SU-DHL-6 (cell line): ENCODE measurements around the gene ELFN2.

Source experiments
- EZH2phosphoT487 ChIP-seq: fragments of 200-600 bp; sonication (generic), shearing (Covaris generic); conservative IDR thresholded peaks from 2 replicates; pipeline ENCODE4 v1.6.1; 2018; ENCODE audit warnings: mild to moderate bottlenecking, antibody characterized with exemption, low read length, moderate library complexity, mixed read lengths
- TF ChIP-seq, protein P1 (sequence below): fragments of 200-600 bp; sonication (generic); IDR thresholded peaks from one replicate; pipeline ENCODE4 v1.5.1; 2017; ENCODE audit warnings: antibody characterized with exemption, mild to moderate bottlenecking, low read length, moderate library complexity; ENCODE audit not compliant: insufficient read depth, poor library complexity, severe bottlenecking

DNA sequence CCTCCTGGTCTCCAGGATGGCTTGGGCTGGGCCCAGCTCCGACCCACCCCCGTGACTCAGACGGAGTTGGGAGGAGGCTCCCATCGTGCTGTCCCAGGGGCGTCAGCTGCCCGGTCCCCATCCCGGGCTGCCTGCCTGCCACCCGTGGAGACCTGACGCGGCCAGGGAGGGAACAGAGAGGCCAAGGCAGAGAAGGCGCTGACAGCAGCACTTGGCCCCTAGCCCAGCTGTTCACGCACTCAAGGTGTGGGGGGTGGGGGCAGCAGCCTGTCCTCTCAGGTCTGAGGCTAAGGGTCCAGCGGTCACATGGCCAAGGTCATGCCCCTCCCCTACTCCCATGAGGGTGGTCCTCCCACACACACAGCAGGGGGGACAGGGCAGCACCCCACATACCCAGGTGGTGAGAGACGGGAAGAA, 48.6 kb downstream of the ELFN2 start:
- TF ChIP-seq, protein P1, sequence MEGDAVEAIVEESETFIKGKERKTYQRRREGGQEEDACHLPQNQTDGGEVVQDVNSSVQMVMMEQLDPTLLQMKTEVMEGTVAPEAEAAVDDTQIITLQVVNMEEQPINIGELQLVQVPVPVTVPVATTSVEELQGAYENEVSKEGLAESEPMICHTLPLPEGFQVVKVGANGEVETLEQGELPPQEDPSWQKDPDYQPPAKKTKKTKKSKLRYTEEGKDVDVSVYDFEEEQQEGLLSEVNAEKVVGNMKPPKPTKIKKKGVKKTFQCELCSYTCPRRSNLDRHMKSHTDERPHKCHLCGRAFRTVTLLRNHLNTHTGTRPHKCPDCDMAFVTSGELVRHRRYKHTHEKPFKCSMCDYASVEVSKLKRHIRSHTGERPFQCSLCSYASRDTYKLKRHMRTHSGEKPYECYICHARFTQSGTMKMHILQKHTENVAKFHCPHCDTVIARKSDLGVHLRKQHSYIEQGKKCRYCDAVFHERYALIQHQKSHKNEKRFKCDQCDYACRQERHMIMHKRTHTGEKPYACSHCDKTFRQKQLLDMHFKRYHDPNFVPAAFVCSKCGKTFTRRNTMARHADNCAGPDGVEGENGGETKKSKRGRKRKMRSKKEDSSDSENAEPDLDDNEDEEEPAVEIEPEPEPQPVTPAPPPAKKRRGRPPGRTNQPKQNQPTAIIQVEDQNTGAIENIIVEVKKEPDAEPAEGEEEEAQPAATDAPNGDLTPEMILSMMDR, result no peak
- no peak for TF ChIP-seq EZH2phosphoT487
